Upper lobe of left lung (tissue), 4 donors: ENCODE results near the gene TCF7.

Source experiments
- POLR2A ChIP-seq, 4 donors: fragments of 450-650 bp; IDR thresholded peaks; one replicate each; pipeline ENCODE4 v1.5.1; 2016 to 2017; ENCODE audit warnings: antibody characterized with exemption in 4 of 4, mild to moderate bottlenecking in 2 of 4
- TF ChIP-seq, protein P1 (sequence below), 6 experiments: fragments of 450-650 bp in 4 of 6; fragments of 200-600 bp in 2 of 6; sonication (generic) in 2 of 6; IDR thresholded peaks; one replicate each; pipeline ENCODE4 v1.5.1; 2016 to 2019; ENCODE audit warnings: antibody characterized with exemption in 6 of 6

DNA sequence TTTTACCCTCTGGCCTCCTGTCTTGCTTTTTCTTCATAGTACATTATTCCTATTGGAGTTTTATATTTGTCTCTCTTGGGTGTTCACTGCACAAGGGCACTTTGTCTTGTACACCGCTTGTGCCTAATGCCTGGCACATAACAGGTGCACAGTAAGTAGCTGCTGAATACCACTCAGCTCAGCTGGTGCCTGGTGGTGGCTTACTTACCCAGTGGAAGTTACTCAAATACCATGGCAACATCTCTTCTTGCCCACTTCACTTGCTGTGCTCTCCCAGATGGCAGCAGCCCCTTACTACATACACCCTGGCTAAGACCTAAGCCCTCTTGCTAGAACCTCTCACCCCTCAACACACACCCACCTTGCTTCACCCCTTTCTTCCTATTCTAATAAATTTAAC lies 73.6 kb downstream of the TCF7 start:
- TF ChIP-seq, protein P1, sequence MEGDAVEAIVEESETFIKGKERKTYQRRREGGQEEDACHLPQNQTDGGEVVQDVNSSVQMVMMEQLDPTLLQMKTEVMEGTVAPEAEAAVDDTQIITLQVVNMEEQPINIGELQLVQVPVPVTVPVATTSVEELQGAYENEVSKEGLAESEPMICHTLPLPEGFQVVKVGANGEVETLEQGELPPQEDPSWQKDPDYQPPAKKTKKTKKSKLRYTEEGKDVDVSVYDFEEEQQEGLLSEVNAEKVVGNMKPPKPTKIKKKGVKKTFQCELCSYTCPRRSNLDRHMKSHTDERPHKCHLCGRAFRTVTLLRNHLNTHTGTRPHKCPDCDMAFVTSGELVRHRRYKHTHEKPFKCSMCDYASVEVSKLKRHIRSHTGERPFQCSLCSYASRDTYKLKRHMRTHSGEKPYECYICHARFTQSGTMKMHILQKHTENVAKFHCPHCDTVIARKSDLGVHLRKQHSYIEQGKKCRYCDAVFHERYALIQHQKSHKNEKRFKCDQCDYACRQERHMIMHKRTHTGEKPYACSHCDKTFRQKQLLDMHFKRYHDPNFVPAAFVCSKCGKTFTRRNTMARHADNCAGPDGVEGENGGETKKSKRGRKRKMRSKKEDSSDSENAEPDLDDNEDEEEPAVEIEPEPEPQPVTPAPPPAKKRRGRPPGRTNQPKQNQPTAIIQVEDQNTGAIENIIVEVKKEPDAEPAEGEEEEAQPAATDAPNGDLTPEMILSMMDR (IDR thresholded peaks at IDR 0.05): no peak
- TF ChIP-seq POLR2A (IDR thresholded peaks at IDR 0.05): no peak
